Measurements from ENCODE around the gene APLP2. TPM values are rescaled to one million over a fixed set of nuclear protein-coding genes. Genes with fewer than 3 reads are reported as not detected.

APLP2 gene
- total RNA-seq, 1 experiment from 2014 or later: 210 TPM

GRCh38 chr11:130034236-130034635, 35.5 kb upstream of the APLP2 start:
- Histone ChIP-seq H3K4me2 (ENCODE audit: low read length) (no peak overlapping the region), H3K4me1 (ENCODE audit: control insufficient read depth in 1 of 2, insufficient read depth in 2 of 2, low read length in 2 of 2) (no peaks in the 10 kb centered on the region), H4K20me1 (ENCODE audit: insufficient read depth) (no peaks in the 10 kb centered on the region), H3K9ac (ENCODE audit: low read length) (no peak overlapping the region), H3K36me3 (ENCODE audit: control insufficient read depth in 1 of 2, insufficient read depth in 2 of 2, low read length in 2 of 2) (no peaks in the 10 kb centered on the region), H3K4me3 (replicated peaks in 1 of 2; ENCODE audit: low read depth in 1 of 2, low read length in 2 of 2) (no peak overlapping the region), H3K9me2 (ENCODE audit: insufficient read depth) (no peaks in the 10 kb centered on the region), H3K27ac (ENCODE audit: low read depth, low read length) (no peak overlapping the region), H2AFZ (ENCODE audit: low read depth, low read length, poor library complexity, severe bottlenecking) (no peak overlapping the region), H3K9me3 (ENCODE audit: control insufficient read depth in 1 of 2, insufficient read depth in 1 of 2, low read depth in 1 of 2, low read length in 2 of 2) (no peaks in the 10 kb centered on the region), H3K27me3 (ENCODE audit: insufficient read depth, low read length) (no peaks in the 10 kb centered on the region), H3K79me2 (ENCODE audit: insufficient read depth, low read length) (no peaks in the 10 kb centered on the region)
- intact Hi-C loops (cut with micrococcal nuclease): no loop called here
- TF ChIP-seq SP1 (IDR thresholded peaks at IDR 0.05; ENCODE audit: low read depth) (no peak), JUND (IDR thresholded peaks at IDR 0.05) (no peak), SIN3A (IDR thresholded peaks at IDR 0.05; ENCODE audit: low read depth) (no peak), ZNF274 (IDR thresholded peaks at IDR 0.05; ENCODE audit: low read depth, low read length) (no peak), RAD21 (IDR thresholded peaks at IDR 0.05; ENCODE audit: low read depth) (no peak), ZBTB33 (IDR thresholded peaks at IDR 0.05; ENCODE audit: extremely low read depth, insufficient replicate concordance, low read length) (no peak), CEBPB (IDR thresholded peaks at IDR 0.05; ENCODE audit: low read depth) (no peak)
- TF ChIP-seq, protein P1, sequence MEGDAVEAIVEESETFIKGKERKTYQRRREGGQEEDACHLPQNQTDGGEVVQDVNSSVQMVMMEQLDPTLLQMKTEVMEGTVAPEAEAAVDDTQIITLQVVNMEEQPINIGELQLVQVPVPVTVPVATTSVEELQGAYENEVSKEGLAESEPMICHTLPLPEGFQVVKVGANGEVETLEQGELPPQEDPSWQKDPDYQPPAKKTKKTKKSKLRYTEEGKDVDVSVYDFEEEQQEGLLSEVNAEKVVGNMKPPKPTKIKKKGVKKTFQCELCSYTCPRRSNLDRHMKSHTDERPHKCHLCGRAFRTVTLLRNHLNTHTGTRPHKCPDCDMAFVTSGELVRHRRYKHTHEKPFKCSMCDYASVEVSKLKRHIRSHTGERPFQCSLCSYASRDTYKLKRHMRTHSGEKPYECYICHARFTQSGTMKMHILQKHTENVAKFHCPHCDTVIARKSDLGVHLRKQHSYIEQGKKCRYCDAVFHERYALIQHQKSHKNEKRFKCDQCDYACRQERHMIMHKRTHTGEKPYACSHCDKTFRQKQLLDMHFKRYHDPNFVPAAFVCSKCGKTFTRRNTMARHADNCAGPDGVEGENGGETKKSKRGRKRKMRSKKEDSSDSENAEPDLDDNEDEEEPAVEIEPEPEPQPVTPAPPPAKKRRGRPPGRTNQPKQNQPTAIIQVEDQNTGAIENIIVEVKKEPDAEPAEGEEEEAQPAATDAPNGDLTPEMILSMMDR (IDR thresholded peaks at IDR 0.05 in 2 of 3, conservative IDR thresholded peaks at IDR 0.05 in 1 of 3; ENCODE audit: borderline replicate concordance in 1 of 3, insufficient read depth in 1 of 3, low read depth in 2 of 3, low read length in 2 of 3): no peak
- ATAC-seq (no peak), DNase-seq (ENCODE audit: low read depth, low spot score) (no peak)
- RAD21 ChIA-PET (ENCODE audit: low non-redundant PET in 1 of 2, low total read pairs in 2 of 2, uncharacterized antibody in 2 of 2, unreplicated experiment in 2 of 2): no interaction called here
- no TSS peak for BruUV-seq (replicated peaks)
- CTCF ChIA-PET: interaction anchor here (0.7 kb wide), 1 partner anchor 42 kb away, joined by 3 read pairs; no protein-coding TSS in a partner anchor
- POLR2A ChIA-PET: no interaction called here
